NCI-H69 (cell line): ENCODE measurements around the gene KRTCAP2.
"Not testable (repeated sequence)": the region's sequence is repeated elsewhere in the genome, so short reads cannot be mapped to it uniquely, and the experiment has no call there.

ENCODE experiments used
- DNase-seq: peaks from one replicate; lab custom pipeline; 2025; lab: John Stamatoyannopoulos, UW

KRTCAP2 gene

DNA sequence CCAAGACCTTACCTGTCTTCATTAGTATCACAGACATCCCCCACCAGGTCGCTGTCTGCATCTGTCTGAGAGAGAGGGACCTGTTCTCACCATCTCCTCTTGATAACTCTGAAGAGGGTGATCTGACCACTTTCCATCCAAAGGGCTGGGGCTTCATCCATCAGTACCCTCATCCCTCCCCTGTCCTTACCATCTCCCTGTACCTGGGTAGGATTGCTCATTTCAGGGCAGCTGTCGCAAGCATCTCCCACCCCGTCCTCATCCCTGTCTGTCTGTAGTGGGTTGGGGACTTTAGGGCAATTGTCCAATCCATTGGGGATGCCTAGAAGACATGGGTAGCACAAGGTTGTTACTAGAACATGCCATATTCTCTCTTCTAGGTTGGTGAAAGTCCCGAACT, 26.7 kb upstream of the KRTCAP2 start:
- no peak for DNase-seq

DNA sequence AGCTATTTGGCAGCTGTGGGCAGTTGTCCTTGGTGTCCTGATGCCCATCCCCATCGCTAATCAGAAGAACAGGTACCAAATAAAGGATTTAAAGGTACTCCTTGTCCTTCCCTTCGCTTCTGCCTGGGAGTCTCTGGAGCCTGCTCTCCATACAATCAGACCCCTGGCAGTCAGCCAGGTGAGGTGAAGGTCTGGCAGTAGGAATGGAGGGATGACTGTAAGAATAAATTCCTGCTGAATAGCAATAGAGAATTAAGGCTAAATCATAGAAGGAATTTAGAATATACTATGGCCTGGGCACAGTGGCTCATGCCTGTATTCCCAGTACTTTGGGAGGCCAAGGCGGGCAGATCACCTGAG, 25.4 kb upstream of the KRTCAP2 start:
- DNase-seq: peak; percentile 24

DNA sequence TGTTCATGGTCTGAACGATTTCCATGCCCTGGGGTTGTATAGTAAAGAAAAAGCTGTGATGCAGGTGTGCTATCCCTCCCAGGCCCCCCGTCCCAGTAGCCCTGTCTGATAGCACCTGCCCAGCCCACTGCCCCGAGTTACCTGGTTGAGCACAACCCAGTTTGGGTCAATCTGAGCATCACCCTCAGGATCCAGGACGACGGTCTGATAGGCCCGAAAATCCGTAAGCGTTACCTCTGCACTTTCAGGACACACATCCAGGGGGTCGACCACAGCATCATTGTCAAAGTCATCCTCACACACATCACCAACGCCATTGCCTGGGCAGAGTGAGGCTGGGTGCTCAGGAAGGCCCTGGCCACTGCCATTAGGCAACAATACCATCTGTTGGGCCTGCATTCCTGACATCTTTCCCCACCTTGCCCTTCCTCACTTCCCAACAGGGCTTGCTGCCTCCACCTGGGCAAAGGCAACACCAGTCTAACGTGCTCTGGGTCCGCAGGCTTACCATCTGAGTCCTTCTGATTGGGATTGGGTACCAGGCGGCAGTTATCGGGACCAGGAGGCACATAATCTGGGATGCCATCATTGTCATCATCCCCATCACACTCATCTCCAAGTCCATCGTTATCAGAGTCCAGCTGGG, 24.9 kb upstream of the KRTCAP2 start:
- DNase-seq: no peak

DNA sequence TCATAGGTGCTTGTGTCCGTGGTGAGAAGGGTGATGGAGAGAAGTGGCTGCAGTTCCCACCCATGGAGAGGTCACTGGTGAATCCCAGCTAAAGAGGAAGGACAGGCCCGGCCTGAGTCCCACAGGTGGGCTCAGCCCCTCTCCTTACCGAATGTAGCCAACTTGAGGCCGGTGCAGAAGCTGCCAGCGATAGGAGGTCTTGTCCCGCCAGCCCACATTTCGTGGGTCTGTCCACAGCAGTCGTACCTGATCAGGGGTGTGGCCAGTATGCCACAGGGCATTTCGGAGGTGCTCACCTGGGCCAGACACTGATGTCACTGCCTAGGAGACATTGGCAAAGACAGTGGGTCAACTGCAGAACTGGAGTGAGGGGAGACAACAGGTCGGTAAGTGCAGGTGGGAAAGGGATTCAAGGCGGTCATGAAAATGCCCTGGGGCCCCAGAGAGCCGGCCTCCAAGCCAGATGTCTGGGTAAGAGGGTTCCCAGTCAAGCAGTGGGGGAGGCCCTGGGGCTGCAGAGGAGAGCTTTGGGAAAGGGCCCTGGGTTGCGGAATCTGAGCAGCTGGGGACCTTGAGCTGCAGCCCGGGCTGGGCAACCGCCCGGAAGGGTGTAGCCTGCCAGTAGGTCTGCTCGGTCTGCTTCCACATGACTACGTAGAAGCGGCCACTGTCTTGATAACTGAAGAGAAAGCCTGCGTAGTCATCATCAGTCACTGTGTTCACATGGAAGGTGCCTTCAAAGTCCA, 24.0 kb upstream of the KRTCAP2 start:
- no peak for DNase-seq

DNA sequence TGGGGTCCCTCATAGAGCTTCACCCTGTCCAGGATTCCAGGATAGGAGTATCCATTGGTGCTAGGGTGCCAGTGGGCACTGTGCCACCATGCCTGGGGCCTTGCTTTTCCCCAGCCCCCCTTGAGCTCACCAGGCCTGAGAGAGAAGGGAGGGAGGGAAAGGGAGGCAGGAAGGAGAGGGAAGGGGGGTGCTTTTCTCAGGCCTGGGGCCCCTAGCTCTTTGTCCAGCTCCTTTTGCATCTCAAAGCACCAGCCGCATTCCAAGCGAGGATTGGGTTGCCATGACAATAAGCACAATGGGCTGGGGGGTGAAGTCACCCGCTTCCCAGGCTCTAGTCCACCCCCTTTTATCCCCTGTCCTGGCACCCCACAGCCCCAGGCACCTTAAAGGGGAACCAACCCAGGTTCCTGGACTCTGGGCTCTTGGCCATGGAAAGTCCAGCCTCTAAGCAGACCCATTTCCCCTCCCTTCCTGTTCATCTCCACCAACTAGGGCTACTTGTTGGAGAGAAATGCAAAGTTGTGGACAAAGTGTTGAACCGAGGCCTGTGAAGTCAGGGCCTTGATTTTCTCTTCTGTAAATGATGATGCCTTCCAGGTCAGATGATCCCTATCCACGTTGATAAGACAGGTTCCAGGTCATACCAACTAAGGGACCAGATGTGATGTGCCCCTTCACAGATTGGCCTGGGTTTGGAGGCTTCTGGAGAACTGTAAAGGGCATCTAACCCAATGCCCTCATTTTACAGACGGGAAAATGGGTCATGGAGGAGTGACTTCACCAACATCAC, 23.2 kb upstream of the KRTCAP2 start:
- no peak for DNase-seq

DNA sequence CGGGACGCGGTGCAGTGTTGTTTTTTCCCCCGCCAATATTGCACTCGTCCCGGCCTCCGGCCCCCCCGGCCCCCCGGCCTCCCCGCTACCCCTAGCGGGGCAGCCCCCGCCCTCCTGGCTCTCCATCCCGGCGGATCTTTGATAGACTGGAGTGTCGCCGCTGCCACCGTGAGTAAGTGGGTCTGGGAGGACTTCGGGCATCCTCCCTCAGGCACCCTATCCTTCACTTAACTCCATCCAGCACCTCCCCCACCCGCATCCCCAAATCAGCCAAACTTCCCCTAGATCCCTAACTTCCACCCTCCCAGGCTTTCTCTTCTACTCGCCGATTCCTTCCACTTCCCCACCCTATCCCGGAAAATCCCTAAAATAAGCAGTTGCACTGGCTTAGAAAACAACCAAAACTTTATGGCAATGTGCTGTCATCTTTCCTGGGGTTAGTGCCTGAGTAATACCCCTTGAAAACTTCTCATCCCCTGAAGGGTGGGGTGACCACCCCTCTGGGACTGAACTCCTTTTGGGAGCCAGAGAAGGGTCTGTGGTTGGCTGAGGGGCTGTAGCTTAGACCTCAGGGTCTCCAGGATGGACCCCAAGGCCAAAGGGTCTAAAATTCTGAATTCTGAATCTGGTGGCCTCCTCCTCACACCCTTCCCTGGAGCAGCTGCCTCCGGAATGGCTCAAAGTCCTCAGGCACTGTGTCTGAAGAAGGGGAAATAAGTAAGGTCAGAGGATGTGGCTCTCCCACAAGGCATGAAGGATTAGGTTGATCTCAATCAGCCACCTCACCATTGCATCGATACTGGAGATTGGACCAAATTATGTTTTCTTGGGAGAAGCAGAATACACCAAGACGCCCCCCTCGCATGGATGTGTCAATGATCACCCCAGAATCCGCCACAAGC, 22.3 kb upstream of the KRTCAP2 start:
- peak; percentile 67 for DNase-seq

DNA sequence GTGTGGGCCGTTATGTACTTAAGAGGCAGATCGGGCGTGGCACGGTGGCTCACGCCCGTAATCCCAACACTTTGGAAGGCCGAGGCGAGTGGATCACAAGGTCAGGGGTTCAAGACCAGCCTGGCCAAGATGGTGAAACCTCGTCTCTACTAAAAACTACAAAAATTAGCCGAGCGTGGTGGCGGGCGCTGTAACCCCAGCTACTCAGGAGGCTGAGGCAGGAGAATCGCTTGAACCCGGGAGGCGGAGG, 20.8 kb upstream of the KRTCAP2 start:
- DNase-seq: not testable (repeated sequence)

DNA sequence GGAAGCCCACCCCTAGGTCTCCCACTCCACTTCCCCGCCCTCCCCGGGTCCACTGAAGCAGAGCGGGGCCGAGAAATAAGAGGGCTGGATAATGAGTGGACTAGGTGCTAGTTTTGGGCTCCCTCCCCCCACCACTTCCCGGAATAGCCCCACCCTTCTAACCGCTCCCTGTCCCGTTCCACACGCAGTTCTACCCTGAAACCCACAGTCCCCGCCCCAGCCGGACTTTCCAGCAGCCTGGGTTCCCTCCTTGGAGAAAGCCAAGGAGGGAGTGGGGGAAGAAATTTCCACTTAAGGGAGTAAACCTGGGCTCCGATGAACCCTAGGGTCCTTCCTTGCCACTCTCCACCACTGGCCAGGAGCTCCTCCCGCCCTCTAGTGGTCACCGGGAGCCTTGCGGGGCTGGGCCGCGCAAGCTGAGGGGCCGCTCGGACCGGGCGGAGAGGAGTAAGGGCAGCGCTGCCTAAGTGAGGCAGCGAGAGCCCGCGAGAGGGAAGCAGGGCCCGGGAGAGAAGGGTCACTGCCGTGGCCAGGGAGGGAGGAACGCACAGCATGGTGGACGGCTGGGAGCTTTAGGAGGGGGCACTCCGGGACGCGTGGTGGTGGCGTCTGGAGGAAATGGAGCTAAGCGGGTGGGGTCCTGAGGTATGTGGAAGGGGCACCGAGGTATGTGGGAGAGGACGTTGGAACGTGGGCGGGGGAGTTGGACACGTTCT, 20.3 kb upstream of the KRTCAP2 start:
- peak; percentile 95 for DNase-seq

DNA sequence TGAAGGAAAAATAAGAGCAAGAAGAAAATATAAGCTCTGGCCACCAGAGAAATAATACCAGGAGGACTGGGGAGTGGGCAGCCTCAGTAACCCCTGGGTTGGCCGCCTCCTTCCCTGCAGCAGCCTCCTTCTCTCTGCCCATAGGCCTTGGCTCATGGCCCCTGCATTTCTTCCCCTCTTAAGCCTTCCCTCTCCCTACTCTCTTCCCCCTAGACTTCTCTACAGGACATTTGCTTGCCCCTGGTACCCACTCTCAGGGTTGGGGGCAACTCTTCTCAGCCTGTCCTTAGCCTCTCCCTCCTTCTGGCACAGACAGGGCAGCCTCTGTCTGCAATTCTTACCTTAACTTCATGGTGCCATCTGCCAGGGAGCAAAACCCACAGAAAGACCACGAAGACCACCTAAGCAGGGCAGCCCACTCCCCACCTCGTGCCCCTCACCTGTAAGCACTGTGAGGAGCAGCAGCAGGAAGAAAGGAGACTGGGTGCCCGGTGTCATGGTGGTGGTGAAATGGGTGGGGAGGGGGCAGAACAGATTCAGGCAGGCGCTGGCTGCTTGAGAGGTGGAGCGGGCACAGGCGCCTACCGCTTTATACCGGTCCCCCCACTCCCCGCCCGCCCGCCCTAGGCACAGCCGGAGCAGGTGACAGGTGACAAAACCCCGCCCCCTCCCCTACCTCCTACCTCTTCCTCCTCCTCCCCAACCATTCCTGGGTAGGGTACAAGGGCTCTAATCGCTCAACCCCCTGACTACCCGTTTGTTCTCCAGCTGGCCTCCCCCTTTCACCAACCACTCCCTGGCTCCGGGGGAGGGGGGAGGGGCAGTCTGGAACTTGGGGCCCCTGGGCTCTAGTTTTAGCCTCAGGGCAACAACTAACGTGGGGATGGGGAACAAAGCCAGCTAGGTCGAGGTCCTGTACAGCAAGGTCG, 19.5 kb upstream of the KRTCAP2 start:
- peak; percentile 98 for DNase-seq

DNA sequence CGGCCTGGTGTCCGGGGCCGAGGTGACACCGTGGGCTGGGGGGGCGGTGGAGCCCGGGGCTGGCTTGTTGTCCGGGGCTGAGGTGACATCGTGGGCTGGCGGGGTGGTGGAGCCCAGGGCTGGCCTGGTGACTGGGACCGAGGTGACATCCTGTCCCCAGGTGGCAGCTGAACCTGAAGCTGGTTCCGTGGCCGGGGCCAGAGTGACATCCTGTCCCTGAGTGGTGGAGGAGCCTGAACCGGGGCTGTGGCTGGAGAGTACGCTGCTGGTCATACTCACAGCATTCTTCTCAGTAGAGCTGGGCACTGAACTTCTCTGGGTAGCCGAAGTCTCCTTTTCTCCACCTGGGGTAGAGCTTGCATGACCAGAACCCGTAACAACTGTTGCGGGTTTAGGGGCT, 18.8 kb upstream of the KRTCAP2 start:
- DNase-seq: no peak

DNA sequence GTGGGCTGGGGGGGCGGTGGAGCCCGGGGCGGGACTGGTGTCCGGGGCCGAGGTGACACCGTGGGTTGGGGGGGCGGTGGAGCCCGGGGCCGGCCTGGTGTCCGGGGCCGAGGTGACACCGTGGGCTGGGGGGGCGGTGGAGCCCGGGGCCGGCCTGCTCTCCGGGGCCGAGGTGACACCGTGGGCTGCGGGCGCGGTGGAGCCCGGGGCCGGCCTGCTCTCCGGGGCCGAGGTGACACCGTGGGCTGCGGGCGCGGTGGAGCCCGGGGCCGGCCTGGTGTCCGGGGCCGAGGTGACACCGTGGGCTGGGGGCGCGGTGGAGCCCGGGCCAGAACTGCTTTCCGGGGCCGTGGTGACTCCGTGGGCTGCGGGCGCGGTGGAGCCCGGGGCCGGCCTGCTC, 16.8 kb upstream of the KRTCAP2 start:
- not testable (repeated sequence) for DNase-seq

DNA sequence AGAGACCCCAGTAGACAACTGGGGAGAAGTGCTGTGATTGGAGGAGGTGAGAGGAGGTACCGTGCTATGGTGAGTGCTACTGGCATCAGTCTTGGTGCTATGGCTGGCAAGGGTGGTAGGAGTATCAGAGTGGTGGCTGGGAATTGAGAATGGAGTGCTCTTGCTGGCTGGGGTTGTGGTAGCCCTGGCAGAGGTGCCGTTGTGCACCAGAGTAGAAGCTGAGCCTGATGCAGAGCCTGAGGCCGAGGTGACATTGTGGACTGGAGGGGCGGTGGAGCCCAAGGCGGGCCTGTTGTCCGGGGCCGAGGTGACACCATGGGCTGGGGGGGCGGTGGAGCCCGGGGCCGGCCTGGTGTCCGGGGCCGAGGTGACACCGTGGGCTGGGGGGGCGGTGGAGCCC, 15.2 kb upstream of the KRTCAP2 start:
- DNase-seq: no peak

DNA sequence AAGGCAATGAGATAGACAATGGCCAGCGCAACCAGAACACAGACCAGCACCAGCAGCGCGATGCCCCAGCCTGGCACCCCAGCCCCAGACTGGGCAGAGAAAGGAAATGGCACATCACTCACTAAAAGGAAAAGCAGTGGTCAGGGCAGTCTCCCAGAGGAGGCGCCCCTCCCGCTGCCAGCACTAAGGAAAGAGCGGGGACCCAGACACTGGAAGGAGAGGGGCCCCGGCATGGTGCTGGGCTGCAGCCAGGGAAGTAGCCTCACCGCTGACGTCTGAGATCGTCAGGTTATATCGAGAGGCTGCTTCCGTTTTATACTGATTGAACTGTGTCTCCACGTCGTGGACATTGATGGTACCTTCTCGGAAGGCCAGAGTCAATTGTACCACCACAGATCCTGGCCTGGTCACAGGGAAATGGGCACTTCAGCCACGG, 14.4 kb upstream of the KRTCAP2 start:
- DNase-seq: no peak

DNA sequence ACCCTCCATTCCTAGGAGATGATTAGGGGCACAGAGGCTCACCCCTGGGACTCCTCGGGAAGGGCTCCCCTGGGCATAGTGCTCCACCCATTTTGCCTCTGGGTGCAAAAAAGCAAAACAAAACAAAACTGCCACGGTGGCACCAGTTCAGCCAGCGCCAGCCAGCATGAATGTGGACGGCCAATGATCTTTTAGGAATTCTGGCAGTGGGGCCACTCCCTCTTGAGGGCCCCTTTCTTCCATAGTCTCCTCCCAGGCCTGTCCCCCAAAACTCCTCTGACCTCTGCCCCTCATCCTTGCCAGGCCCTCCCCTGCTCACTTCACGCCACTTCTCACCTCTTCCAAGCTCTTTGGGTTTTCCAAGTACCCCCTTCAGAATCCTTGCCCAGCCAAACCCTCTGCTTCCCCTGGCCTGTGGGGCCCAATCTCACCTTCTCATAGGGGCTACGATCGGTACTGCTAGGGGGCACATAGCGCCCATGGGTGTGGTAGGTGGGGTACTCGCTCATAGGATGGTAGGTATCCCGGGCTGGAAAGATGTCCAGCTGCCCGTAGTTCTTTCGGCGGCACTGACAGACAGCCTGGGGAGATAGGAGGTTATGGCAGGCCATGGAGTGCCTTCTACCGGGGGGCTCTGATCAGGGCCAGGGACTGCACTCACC, 13.8 kb upstream of the KRTCAP2 start:
- peak; percentile 83 for DNase-seq

DNA sequence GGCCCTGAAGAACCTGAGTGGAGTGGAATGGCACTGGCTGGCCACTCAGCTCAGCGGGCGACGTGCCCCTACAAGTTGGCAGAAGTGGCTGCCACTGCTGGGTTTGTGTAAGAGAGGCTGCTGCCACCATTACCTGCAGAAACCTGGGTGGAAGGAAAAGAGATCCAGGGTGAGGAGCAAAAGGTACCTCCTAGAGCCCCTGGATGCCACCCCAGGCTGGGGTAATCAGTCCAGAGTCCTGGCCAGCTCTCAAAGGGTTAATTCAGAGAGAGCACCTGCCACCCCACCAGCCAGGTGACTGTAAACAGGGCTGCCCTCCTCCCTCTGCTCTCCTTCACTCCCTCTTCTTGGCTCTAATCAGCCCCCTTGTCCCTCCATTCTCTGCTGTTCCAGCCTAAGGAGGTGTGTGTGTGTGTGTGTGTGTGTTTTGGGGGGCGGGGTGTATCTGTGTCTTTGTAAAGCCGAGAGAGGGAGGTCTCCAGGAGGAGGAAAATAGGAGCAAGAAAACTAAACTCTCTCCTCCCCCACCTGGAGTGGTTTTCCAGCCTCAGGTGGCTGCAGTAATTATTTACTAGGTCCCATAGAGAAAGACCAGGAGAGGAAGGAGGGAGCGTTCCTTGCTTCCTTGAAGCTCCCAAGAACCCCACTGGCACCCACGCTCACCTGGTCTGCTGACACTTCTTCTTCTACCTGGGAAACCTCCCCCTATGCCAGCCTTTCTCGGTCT, 13.1 kb upstream of the KRTCAP2 start:
- DNase-seq: peak; percentile 83

DNA sequence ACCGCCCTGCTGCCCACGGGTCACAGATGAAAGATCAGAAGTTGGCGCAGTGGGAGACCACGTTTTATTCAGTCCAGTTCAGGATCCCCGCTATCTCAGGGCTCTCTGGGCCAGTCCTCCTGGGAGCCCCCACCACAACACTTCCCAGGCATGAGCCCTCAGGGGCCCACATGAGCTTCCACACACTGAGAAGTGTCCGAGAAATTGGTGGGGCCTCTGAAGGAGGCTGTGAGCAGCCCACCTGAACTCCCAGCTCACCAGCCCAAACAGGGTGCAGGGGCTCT, 12.6 kb upstream of the KRTCAP2 start:
- DNase-seq: no peak

DNA sequence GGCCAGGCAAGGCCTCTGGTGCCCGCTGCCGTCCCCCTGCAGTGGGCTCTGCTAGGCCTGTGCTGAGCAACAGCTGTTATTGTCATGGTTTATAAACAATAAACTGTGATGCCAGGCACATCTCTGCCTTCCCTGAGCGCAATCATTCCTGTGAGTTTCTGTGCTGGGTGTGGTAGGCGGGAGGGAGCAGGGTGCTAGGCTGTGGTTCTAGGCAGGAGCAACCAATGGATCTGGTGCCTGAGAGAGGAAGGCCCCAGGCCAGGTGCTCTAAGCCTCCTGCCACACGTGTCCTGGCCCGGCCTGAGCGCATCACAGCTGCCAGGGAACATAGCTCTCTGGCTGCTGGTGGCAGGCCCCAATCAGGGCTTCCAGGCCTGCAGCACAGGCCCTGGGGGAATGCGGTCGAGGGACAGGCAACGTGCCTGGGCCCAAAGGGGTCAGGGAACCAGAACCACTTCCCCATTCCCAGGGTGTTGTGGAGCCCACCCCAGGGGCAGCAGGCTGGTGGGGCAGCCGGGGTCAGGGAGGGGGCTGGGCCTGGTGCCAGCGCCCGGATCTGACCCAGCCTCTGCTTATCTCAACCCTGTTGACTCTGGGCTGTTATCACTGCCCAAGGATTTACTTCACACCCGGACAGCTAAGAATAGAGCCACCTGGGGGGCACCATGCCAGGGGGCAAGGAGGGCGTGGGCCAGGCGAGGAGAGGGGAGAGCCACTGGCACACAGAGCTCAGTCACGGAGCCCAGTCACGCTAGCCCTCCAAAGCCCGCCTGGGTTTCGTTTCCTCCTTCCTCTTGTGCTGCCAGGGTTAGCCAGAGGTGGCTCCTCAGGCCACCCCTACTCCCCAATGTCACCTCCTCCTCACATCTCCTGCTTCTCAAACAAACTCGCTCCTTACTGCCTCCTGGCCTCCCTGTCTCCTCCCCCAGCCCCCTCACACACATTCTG, 12.0 kb upstream of the KRTCAP2 start:
- DNase-seq: no peak

DNA sequence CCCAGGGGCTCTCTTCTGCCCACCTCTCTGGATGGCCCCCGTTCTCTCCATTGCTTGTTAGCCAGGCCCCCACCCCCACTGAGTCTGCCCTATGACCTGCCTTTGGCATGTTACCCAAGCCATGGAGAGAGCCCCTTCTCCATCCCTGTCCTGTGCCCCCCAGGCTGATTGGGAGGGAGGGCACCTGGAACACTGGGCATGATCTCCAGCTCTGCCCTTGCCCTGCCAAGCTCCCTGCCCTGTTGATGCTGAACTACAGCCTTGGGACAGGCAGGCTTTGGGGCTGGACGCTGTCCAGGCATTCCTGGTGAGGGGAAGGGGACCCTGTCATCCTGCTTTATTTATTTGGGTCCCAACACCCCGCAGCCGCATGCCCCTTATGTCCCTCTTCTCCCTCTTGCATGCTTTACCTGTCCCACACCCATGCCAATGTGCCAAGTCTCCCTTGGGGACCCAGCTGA, 11.3 kb upstream of the KRTCAP2 start:
- DNase-seq: no peak
